Esophagus squamous epithelium (tissue), 5 donors: ENCODE data around the gene DDX59. TPM values are rescaled to one million over a fixed set of nuclear protein-coding genes. Genes with fewer than 3 reads are reported as not detected.

Source experiments
- DNase-seq: peaks from one replicate; lab custom pipeline; 2025; lab: John Stamatoyannopoulos, UW
- H3K27ac ChIP-seq, 4 donors: fragments of 200-600 bp; sonication (generic); one replicate each; pipeline ENCODE4 v1.5.1; 2016 to 2019; ENCODE audit warnings: mild to moderate bottlenecking in 1 of 4
- H3K27me3 ChIP-seq, 4 donors: fragments of 200-600 bp; sonication (generic); 1 replicate in 3 of 4; 2 replicates in 1 of 4; pipeline versions ENCODE4 v1.5.1 to v1.6.0; 2017 to 2021; ENCODE audit warnings: antibody characterized with exemption in 1 of 4
- H3K36me3 ChIP-seq, 3 donors: fragments of 200-600 bp; sonication (generic); one replicate each; pipeline ENCODE4 v1.5.1; 2016 to 2019
- H3K4me1 ChIP-seq, 3 donors: fragments of 200-600 bp; sonication (generic); one replicate each; pipeline ENCODE4 v1.5.1; 2017 to 2019
- H3K4me3 ChIP-seq, 4 donors: fragments of 200-600 bp; sonication (generic); 1 replicate in 3 of 4; 2 replicates in 1 of 4; pipeline ENCODE4 v1.5.1; 2016 to 2019; ENCODE audit warnings: mild to moderate bottlenecking in 2 of 4, moderate library complexity in 1 of 4
- H3K9me3 ChIP-seq, 3 donors: fragments of 200-600 bp; sonication (generic); one replicate each; pipeline ENCODE4 v1.5.1; 2016 to 2019
- POLR2A ChIP-seq, 4 donors: fragments of 450-650 bp; IDR thresholded peaks; one replicate each; pipeline ENCODE4 v1.6.1; 2017; ENCODE audit warnings: antibody characterized with exemption in 4 of 4, mild to moderate bottlenecking in 4 of 4, moderate library complexity in 3 of 4
- WGBS, 2 donors: methylation state at CpG; one replicate each; pipeline ENCODE4 v1.1.5; 2018; 5-methylcytosine and 5-hydroxymethylcytosine counted together
- intact Hi-C: fragments of 100-400 bp; cut with DNase I; formaldehyde crosslinking; loops from one replicate; pipeline ENCODE4 v1.15.0; 2022
- total RNA-seq, 4 donors: library from RNA; depleted of rRNA; stranded (reverse); fragments of >200 nt; gene quantifications; one replicate each; pipeline ENCODE4 v1.1.0, GENCODE V29; 2016
- TF ChIP-seq, protein P1 (sequence below), 6 experiments: fragments of 450-650 bp in 4 of 6; fragments of 200-600 bp in 2 of 6; sonication (generic) in 2 of 6; IDR thresholded peaks; one replicate each; pipeline ENCODE4 v1.5.1; 2016 to 2019; ENCODE audit warnings: antibody characterized with exemption in 6 of 6, mild to moderate bottlenecking in 4 of 6, moderate library complexity in 4 of 6
- donor health status: DM: yes; HTN: yes; CAD: no.

DDX59 gene
- total RNA-seq, 4 donors from 2014 or later: 10.2 to 16.8 (median 12.4) TPM

DNA sequence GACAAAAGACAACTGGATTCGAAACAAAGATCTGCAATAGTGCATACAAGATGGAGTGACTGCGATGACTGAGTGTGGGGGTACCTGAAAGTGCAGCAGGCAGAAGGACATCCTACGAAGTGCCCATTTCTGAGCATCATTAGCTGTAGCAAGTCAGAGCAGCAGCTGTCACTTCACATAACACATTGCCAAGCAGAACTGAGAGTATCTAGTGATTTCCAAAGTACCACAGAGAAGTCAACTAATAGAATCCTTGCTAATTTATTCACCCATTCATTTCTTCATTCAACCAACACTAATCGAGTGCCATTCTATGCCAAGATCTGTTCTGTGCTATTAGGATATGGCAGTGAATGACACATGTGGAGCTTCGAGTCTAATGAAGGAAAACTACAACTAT is 37.4 kb upstream of the DDX59 start:
- Histone ChIP-seq H3K9me3 (no peaks in the 10 kb centered on the region), H3K36me3 (no peaks in the 10 kb centered on the region), H3K27me3 (no peaks in the 10 kb centered on the region), H3K27ac (no peak overlapping the region), H3K4me1 (no peaks in the 10 kb centered on the region), H3K4me3 (no peak overlapping the region)
- DNase-seq: no peak
- WGBS, 2 donors: 86 to 89% methylated on average over 5 of the region's 5 CpGs
- TF ChIP-seq POLR2A (IDR thresholded peaks at IDR 0.05): no peak
- TF ChIP-seq, protein P1, sequence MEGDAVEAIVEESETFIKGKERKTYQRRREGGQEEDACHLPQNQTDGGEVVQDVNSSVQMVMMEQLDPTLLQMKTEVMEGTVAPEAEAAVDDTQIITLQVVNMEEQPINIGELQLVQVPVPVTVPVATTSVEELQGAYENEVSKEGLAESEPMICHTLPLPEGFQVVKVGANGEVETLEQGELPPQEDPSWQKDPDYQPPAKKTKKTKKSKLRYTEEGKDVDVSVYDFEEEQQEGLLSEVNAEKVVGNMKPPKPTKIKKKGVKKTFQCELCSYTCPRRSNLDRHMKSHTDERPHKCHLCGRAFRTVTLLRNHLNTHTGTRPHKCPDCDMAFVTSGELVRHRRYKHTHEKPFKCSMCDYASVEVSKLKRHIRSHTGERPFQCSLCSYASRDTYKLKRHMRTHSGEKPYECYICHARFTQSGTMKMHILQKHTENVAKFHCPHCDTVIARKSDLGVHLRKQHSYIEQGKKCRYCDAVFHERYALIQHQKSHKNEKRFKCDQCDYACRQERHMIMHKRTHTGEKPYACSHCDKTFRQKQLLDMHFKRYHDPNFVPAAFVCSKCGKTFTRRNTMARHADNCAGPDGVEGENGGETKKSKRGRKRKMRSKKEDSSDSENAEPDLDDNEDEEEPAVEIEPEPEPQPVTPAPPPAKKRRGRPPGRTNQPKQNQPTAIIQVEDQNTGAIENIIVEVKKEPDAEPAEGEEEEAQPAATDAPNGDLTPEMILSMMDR (IDR thresholded peaks at IDR 0.05): no peak
- intact Hi-C loops: no loop called here

DNA sequence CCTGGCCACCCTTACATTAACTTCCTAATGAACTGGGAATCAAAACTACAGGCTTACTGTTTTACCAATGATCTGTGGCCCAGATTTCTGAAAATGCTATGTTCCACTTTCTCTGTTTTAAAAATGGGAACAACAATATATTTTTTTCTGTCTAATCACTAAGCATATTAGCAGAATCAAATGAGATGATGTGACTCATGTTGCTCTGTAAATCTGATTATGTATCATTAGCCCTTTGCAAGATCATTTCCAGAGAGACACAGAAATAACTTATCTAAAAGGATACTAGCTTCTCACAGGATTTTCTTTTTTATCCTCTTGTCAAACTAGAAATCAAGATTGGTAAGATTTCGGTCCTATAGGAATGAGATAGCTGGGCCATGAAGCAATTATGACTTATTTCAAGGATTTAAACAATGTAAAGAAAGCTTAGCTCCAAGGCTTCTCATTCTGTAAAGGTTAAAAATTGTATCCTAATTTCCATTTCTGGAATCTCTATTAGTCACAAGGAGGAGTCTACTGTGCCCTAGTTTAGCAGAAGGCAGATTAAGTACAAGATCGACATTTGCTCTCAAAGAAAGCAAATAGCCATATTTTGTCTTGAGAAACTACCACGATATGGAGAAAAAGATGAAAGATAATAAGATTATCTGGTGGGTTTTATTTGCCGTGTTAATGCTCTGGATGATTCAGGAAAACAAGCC is 36.6 kb upstream of the DDX59 start:
- TF ChIP-seq, protein P1 (IDR thresholded peaks at IDR 0.05): no peak
- no peak for TF ChIP-seq POLR2A (IDR thresholded peaks at IDR 0.05)
- Histone ChIP-seq H3K36me3 (no peaks in the 10 kb centered on the region), H3K27me3 (no peaks in the 10 kb centered on the region), H3K27ac (no peak overlapping the region), H3K9me3 (no peaks in the 10 kb centered on the region), H3K4me1 (no peaks in the 10 kb centered on the region), H3K4me3 (no peak overlapping the region)
- no peak for DNase-seq
- 71 to 73% methylated on average over 4 of the region's 4 CpGs for WGBS, 2 donors
- intact Hi-C loops: no loop called here

DNA sequence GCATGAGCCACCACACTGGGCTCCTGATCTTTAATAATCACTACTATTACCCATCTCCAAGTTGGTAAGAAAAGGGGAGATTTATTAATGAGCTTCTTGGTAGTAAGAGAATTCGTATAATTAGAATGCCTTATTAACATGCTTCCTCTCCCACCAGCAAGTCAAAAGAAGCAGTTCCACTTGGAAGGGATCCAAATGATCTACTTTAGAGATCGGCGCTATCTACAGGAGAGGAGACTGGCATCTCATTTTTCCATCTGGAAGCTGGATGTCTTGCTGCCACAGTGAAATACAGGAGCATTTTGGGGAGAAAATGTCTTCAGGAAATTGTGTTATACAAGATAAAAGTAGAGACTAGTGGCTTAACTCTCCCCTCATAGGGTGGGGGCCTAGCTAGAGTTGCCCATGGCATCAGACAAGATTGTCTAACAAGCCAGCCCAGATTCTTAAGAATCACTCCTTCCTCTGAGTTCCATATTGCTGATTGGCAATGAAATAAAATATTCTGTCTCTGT is 35.3 kb upstream of the DDX59 start:
- H3K27me3 ChIP-seq: no peaks in the 10 kb centered on the region
- H3K4me1 ChIP-seq: no peaks in the 10 kb centered on the region
- intact Hi-C loops: no loop called here
- H3K27ac ChIP-seq: no peak overlapping the region
- H3K4me3 ChIP-seq: no peak overlapping the region
- TF ChIP-seq, protein P1 (IDR thresholded peaks at IDR 0.05): no peak
- no peak for TF ChIP-seq POLR2A (IDR thresholded peaks at IDR 0.05)
- no peaks in the 10 kb centered on the region for H3K9me3 ChIP-seq
- 71% methylated on average over 3 of the region's 3 CpGs for WGBS, 2 donors
- H3K36me3 ChIP-seq: no peaks in the 10 kb centered on the region
- no peak for DNase-seq

DNA sequence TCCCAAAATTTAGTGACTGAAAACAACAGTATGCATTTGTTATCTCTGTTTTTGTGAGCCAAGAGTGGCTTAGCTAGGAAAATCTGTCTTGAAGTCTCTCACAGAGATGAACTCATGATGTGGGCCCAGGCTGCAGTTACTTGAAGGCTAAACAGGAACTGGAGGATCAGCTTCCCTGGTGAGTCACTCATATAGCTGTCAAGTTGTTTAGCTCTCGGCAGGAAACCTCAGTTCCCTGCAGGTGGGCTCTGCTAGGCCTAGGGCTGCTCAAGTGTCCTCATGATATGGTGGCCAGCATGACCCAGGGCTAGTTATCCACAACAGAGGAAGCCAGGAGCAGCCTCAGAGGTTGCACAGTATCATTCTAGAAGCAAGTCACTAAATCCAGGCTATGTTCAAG is 30.2 kb upstream of the DDX59 start:
- Histone ChIP-seq H3K27ac (no peak overlapping the region), H3K4me3 (no peak overlapping the region), H3K9me3 (no peaks in the 10 kb centered on the region), H3K27me3 (no peaks in the 10 kb centered on the region), H3K36me3 (no peaks in the 10 kb centered on the region), H3K4me1 (no peaks in the 10 kb centered on the region)
- WGBS, 2 donors: 56% methylated on average over 1 of the region's 1 CpG; no CpG with 5 or more reads in 1 of the 2 donors
- no peak for TF ChIP-seq POLR2A (IDR thresholded peaks at IDR 0.05)
- TF ChIP-seq, protein P1 (IDR thresholded peaks at IDR 0.05): no peak
- intact Hi-C loops: no loop called here
- DNase-seq: no peak

DNA sequence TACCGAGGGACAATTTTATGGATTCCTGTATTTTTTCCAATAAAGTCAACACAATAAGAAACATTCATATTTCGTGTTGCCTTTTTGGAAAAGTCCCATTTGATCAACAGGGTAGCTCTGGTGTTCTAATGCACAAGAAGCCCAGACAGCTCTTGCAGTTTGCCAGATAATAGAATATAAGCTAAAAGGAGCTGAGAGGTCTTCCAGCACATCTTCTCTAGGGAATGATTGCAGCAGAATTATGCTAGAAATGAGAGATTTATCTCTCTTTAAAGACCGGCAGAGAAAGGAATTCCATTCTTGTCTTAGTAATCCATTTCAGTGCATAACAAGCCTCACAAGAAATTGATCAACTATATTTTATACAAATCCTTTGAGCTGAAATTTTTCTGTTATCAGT is 25.0 kb upstream of the DDX59 start:
- 56 to 68% methylated on average over 3 of the region's 3 CpGs for WGBS, 2 donors
- no peak for TF ChIP-seq POLR2A (IDR thresholded peaks at IDR 0.05)
- TF ChIP-seq, protein P1 (IDR thresholded peaks at IDR 0.05): no peak
- no peaks in the 10 kb centered on the region for H3K4me1 ChIP-seq
- H3K27ac ChIP-seq: no peak overlapping the region
- intact Hi-C loops: no loop called here
- H3K27me3 ChIP-seq: no peaks in the 10 kb centered on the region
- no peak overlapping the region for H3K4me3 ChIP-seq
- H3K9me3 ChIP-seq: no peaks in the 10 kb centered on the region
- no peaks in the 10 kb centered on the region for H3K36me3 ChIP-seq
- no peak for DNase-seq
